HEK293 (cell line): Measurements from ENCODE around the gene TDRD1.

ENCODE experiments used
- CTCF ChIA-PET: fragments of 350-600 bp; formaldehyde crosslinking; extraction: SDS; loops from one replicate; lab custom pipeline; 2021; ENCODE audit warnings: antibody characterized with exemption; lab: Yijun Ruan, JAX
- POLR2A ChIA-PET: fragments of 300-600 bp; formaldehyde crosslinking; extraction: SDS; loops from one replicate; lab custom pipeline; 2020; ENCODE audit warnings: antibody characterized with exemption, inconsistent platforms; lab: Yijun Ruan, JAX
- H3K27ac ChIP-seq: fragments of 200-500 bp; sonication (Bioruptor generic); 2 replicates; pipeline ENCODE4 v1.5.1; 2014; ENCODE audit warnings: low read depth, low read length, control low read depth, inconsistent platforms; ENCODE audit errors: extremely low read depth
- H3K36me3 ChIP-seq, 2 experiments: fragments of 200-500 bp in 1 of 2; sonication (Bioruptor generic) in 1 of 2; 1 replicate in 1 of 2; 2 replicates in 1 of 2; pipeline ENCODE4 v1.5.1; 2014 to 2017; ENCODE audit warnings: inconsistent platforms in 2 of 2, low read length in 2 of 2; ENCODE audit not compliant: control insufficient read depth in 2 of 2, insufficient read depth in 1 of 2
- H3K4me1 ChIP-seq: fragments of 200-500 bp; sonication (Bioruptor generic); 2 replicates; pipeline ENCODE4 v1.5.1; 2014; ENCODE audit warnings: mild to moderate bottlenecking, low read length, inconsistent platforms; ENCODE audit not compliant: control insufficient read depth, insufficient read depth
- H3K4me3 ChIP-seq: 2 replicates; pipeline ENCODE4 v1.5.1; 2011; ENCODE audit warnings: low read depth, mild to moderate bottlenecking, control low read depth, low read length, moderate library complexity
- H3K9me3 ChIP-seq: fragments of 200-500 bp; sonication (Bioruptor generic); 2 replicates; pipeline ENCODE4 v1.5.1; 2014; ENCODE audit warnings: low read depth, low read length, inconsistent platforms; ENCODE audit not compliant: control insufficient read depth, insufficient read depth
- BCL11A ChIP-seq: fragments of 450-650 bp; formaldehyde crosslinking; IDR thresholded peaks from 2 replicates; pipeline ENCODE4 v1.5.1; 2016; ENCODE audit warnings: low read depth, missing biosample characterization, missing genetic modification characterization
- HOXD13 ChIP-seq: sonication (generic); formaldehyde crosslinking; IDR thresholded peaks from 2 replicates; pipeline ENCODE4 v1.8.0; 2022; ENCODE audit warnings: missing genetic modification reagents, borderline replicate concordance
- KLF8 ChIP-seq: fragments of 450-650 bp; formaldehyde crosslinking; IDR thresholded peaks from 2 replicates; pipeline ENCODE4 v1.5.1; 2016; ENCODE audit warnings: missing biosample characterization, missing genetic modification characterization
- ZFP37 ChIP-seq: fragments of 450-650 bp; formaldehyde crosslinking; IDR thresholded peaks from 2 replicates; pipeline ENCODE4 v1.5.1; 2016; ENCODE audit warnings: missing biosample characterization, missing genetic modification characterization
- ZIC2 ChIP-seq: fragments of 450-650 bp; formaldehyde crosslinking; IDR thresholded peaks from 2 replicates; pipeline ENCODE4 v1.5.1; 2016; ENCODE audit warnings: missing biosample characterization, missing genetic modification characterization
- ZNF121 ChIP-seq: fragments of 450-650 bp; formaldehyde crosslinking; IDR thresholded peaks from 2 replicates; pipeline ENCODE4 v1.5.1; 2016; ENCODE audit warnings: missing biosample characterization, missing genetic modification characterization
- ZNF175 ChIP-seq: fragments of 450-650 bp; formaldehyde crosslinking; IDR thresholded peaks from 2 replicates; pipeline ENCODE4 v1.5.1; 2016; ENCODE audit warnings: missing biosample characterization, missing genetic modification characterization
- ZNF266 ChIP-seq: fragments of 450-650 bp; formaldehyde crosslinking; IDR thresholded peaks from 2 replicates; pipeline ENCODE4 v1.5.1; 2016; ENCODE audit warnings: missing biosample characterization, missing genetic modification characterization, low read depth
- ZNF544 ChIP-seq: fragments of 450-650 bp; formaldehyde crosslinking; IDR thresholded peaks from 2 replicates; pipeline ENCODE4 v1.5.0; 2017; ENCODE audit warnings: missing biosample characterization, missing genetic modification characterization
- ZNF548 ChIP-seq: fragments of 450-650 bp; formaldehyde crosslinking; IDR thresholded peaks from 2 replicates; pipeline ENCODE4 v1.5.1; 2016; ENCODE audit warnings: missing biosample characterization, missing genetic modification characterization
- ZNF555 ChIP-seq: fragments of 450-650 bp; formaldehyde crosslinking; conservative IDR thresholded peaks from 2 replicates; pipeline ENCODE4 v1.5.1; 2017; ENCODE audit warnings: missing biosample characterization, mild to moderate bottlenecking, missing genetic modification characterization, inconsistent platforms
- ZNF626 ChIP-seq: fragments of 450-650 bp; sonication (Bioruptor Pico); formaldehyde crosslinking; IDR thresholded peaks from 2 replicates; pipeline ENCODE4 v1.5.1; 2018; ENCODE audit warnings: missing biosample characterization, missing genetic modification characterization, inconsistent platforms
- ZNF629 ChIP-seq: fragments of 450-650 bp; formaldehyde crosslinking; IDR thresholded peaks from 2 replicates; pipeline ENCODE4 v1.5.1; 2017; ENCODE audit warnings: missing biosample characterization, missing genetic modification characterization
- TF ChIP-seq, protein P1 (sequence below): fragments of 450-650 bp; formaldehyde crosslinking; IDR thresholded peaks from 2 replicates; pipeline ENCODE4 v1.5.1; 2016; ENCODE audit warnings: missing biosample characterization, missing genetic modification characterization
- TF ChIP-seq, protein P2 (sequence below): fragments of 450-650 bp; formaldehyde crosslinking; IDR thresholded peaks from 2 replicates; pipeline ENCODE4 v1.5.1; 2017; ENCODE audit warnings: missing biosample characterization, mild to moderate bottlenecking, missing genetic modification characterization, moderate library complexity
- TF ChIP-seq, protein P3 (sequence below): fragments of 450-650 bp; formaldehyde crosslinking; IDR thresholded peaks from 2 replicates; pipeline ENCODE4 v1.5.1; 2016; ENCODE audit warnings: missing biosample characterization, missing genetic modification characterization
- TF ChIP-seq, protein P4 (sequence below): fragments of 450-650 bp; formaldehyde crosslinking; conservative IDR thresholded peaks from 2 replicates; pipeline ENCODE4 v1.5.1; 2016; ENCODE audit warnings: low read depth, missing biosample characterization, missing genetic modification characterization

Gene TDRD1

GRCh38 chr10:114281006-114281405 lies 101.9 kb downstream of the TDRD1 start:
- Histone ChIP-seq H3K4me1 (no peaks in the 10 kb centered on the region), H3K27ac (no peak overlapping the region), H3K9me3 (no peaks in the 10 kb centered on the region), H3K4me3 (no peak overlapping the region), H3K36me3 (no peaks in the 10 kb centered on the region)
- no peak for TF ChIP-seq ZNF629 (tag by site-specific recombination)
- TF ChIP-seq KLF8: no peak
- TF ChIP-seq, protein P1, sequence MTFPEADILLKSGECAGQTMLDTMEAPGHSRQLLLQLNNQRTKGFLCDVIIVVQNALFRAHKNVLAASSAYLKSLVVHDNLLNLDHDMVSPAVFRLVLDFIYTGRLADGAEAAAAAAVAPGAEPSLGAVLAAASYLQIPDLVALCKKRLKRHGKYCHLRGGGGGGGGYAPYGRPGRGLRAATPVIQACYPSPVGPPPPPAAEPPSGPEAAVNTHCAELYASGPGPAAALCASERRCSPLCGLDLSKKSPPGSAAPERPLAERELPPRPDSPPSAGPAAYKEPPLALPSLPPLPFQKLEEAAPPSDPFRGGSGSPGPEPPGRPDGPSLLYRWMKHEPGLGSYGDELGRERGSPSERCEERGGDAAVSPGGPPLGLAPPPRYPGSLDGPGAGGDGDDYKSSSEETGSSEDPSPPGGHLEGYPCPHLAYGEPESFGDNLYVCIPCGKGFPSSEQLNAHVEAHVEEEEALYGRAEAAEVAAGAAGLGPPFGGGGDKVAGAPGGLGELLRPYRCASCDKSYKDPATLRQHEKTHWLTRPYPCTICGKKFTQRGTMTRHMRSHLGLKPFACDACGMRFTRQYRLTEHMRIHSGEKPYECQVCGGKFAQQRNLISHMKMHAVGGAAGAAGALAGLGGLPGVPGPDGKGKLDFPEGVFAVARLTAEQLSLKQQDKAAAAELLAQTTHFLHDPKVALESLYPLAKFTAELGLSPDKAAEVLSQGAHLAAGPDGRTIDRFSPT (tag by site-specific recombination): no peak
- no peak for TF ChIP-seq ZNF175
- no peak for TF ChIP-seq ZNF266 (tag by site-specific recombination)
- no peak for TF ChIP-seq ZFP37 (tag by site-specific recombination)
- TF ChIP-seq HOXD13 (CRISPR knock-in tag): no peak
- TF ChIP-seq, protein P2, sequence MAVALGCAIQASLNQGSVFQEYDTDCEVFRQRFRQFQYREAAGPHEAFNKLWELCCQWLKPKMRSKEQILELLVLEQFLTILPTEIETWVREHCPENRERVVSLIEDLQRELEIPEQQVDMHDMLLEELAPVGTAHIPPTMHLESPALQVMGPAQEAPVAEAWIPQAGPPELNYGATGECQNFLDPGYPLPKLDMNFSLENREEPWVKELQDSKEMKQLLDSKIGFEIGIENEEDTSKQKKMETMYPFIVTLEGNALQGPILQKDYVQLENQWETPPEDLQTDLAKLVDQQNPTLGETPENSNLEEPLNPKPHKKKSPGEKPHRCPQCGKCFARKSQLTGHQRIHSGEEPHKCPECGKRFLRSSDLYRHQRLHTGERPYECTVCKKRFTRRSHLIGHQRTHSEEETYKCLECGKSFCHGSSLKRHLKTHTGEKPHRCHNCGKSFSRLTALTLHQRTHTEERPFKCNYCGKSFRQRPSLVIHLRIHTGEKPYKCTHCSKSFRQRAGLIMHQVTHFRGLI (tag by site-specific recombination): no peak
- TF ChIP-seq ZNF544: no peak
- TF ChIP-seq ZNF548: no peak
- no peak for TF ChIP-seq BCL11A (tag by site-specific recombination)
- TF ChIP-seq, protein P3, sequence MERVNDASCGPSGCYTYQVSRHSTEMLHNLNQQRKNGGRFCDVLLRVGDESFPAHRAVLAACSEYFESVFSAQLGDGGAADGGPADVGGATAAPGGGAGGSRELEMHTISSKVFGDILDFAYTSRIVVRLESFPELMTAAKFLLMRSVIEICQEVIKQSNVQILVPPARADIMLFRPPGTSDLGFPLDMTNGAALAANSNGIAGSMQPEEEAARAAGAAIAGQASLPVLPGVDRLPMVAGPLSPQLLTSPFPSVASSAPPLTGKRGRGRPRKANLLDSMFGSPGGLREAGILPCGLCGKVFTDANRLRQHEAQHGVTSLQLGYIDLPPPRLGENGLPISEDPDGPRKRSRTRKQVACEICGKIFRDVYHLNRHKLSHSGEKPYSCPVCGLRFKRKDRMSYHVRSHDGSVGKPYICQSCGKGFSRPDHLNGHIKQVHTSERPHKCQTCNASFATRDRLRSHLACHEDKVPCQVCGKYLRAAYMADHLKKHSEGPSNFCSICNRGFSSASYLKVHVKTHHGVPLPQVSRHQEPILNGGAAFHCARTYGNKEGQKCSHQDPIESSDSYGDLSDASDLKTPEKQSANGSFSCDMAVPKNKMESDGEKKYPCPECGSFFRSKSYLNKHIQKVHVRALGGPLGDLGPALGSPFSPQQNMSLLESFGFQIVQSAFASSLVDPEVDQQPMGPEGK (tag by site-specific recombination): no peak
- TF ChIP-seq ZNF121 (tag by site-specific recombination): no peak
- TF ChIP-seq ZNF626: no peak
- no peak for TF ChIP-seq ZNF555 (tag by site-specific recombination)
- TF ChIP-seq, protein P4, sequence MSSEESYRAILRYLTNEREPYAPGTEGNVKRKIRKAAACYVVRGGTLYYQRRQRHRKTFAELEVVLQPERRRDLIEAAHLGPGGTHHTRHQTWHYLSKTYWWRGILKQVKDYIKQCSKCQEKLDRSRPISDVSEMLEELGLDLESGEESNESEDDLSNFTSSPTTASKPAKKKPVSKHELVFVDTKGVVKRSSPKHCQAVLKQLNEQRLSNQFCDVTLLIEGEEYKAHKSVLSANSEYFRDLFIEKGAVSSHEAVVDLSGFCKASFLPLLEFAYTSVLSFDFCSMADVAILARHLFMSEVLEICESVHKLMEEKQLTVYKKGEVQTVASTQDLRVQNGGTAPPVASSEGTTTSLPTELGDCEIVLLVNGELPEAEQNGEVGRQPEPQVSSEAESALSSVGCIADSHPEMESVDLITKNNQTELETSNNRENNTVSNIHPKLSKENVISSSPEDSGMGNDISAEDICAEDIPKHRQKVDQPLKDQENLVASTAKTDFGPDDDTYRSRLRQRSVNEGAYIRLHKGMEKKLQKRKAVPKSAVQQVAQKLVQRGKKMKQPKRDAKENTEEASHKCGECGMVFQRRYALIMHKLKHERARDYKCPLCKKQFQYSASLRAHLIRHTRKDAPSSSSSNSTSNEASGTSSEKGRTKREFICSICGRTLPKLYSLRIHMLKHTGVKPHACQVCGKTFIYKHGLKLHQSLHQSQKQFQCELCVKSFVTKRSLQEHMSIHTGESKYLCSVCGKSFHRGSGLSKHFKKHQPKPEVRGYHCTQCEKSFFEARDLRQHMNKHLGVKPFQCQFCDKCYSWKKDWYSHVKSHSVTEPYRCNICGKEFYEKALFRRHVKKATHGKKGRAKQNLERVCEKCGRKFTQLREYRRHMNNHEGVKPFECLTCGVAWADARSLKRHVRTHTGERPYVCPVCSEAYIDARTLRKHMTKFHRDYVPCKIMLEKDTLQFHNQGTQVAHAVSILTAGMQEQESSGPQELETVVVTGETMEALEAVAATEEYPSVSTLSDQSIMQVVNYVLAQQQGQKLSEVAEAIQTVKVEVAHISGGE (tag by site-specific recombination): no peak
- ChIA-PET POLR2A (no interaction called here), CTCF (no interaction called here)

DNA sequence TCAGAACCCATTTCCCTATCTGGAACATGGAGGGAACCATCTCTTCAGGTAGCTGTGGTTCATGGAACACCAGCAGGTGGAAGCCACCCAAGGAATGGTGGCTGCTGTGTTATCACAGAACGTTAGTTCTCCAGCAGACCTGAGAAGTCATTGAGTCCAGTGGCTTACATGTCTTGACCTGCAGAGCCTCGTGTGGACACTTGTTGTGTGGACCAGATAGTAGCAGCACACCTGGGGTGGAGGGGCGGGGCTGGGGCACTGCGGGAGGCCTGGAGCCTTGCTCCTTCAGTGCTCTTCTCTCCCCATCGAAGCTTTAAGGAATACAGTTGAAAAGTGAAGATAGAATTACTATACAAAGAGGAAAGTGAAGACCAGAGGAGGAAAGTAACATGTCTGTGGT lies 102.3 kb downstream of the TDRD1 start:
- no peaks in the 10 kb centered on the region for H3K36me3 ChIP-seq
- H3K4me1 ChIP-seq: no peaks in the 10 kb centered on the region
- H3K9me3 ChIP-seq: no peaks in the 10 kb centered on the region
- TF ChIP-seq ZIC2 (tag by site-specific recombination) (0 out of 2 replicates have a peak, but pooled peaks have one; percentile 13), ZNF629 (tag by site-specific recombination) (no peak)
- H3K27ac ChIP-seq: no peak overlapping the region
- ChIA-PET CTCF (no interaction called here), POLR2A (no interaction called here)
- H3K4me3 ChIP-seq: no peak overlapping the region
